Measurements from ENCODE around the gene TTLL9.

The TTLL9 gene

DNA sequence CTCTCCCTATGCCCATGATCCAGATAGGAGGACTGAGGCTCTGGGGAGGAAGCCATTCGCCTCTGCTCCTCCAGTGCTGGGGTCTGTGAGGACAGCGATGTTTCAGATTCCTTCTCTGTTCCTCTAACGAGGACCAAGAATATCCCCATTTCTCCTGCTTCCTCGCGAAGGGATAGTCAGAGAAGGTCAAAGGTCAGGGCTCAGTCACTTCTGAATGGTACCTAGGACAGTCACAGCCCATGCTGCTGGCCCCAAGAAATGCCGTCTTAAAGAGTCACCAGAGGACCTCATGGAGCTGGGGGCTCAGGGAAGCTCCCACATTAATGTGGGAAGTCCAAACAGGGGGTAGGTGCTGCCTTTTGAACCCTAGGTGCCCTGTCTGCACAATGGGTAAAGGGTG lies 27.1 kb upstream of the TTLL9 start:
- no peak overlapping the region for H3K4me3 ChIP-seq (ENCODE audit: low read depth, low read length)
- no peak for DNase-seq (ENCODE audit: low read depth)
- TF ChIP-seq, protein P1, sequence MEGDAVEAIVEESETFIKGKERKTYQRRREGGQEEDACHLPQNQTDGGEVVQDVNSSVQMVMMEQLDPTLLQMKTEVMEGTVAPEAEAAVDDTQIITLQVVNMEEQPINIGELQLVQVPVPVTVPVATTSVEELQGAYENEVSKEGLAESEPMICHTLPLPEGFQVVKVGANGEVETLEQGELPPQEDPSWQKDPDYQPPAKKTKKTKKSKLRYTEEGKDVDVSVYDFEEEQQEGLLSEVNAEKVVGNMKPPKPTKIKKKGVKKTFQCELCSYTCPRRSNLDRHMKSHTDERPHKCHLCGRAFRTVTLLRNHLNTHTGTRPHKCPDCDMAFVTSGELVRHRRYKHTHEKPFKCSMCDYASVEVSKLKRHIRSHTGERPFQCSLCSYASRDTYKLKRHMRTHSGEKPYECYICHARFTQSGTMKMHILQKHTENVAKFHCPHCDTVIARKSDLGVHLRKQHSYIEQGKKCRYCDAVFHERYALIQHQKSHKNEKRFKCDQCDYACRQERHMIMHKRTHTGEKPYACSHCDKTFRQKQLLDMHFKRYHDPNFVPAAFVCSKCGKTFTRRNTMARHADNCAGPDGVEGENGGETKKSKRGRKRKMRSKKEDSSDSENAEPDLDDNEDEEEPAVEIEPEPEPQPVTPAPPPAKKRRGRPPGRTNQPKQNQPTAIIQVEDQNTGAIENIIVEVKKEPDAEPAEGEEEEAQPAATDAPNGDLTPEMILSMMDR (conservative IDR thresholded peaks at IDR 0.05; ENCODE audit: low read depth, low read length): no peak

GRCh38 chr20:31843881-31844280 lies 26.6 kb upstream of the TTLL9 start:
- TF ChIP-seq, protein P1 (conservative IDR thresholded peaks at IDR 0.05; ENCODE audit: low read depth, low read length): no peak
- no peak overlapping the region for H3K4me3 ChIP-seq (ENCODE audit: low read depth, low read length)
- DNase-seq (ENCODE audit: low read depth): no peak

DNA sequence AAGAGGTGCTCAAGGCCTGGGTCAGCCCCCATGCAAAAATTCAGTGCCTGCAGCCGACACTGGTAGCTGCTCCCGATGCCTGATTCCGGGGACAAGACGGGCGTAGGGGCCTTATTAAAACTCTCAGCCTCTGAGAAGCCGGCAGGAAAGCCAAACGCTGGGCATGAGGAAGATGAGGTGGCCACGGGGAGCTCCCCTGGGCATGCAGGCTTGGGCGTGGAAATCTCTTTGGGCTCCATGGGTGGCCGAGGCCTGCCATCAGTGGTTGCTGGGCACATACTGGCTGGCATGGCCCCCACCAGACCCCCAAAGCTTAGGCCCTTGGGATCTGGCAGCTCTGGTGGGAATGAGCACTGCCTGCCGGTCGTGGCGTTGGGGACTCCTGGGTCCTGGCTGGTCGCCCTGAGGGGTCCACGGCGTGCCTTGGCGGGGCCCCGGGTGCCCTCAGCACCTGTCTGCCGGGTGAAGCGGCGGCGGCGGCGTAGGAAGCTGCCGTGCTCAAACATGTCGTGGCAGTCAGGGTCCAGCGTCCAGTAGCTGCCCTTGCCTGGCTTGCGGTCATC lies 25.6 kb upstream of the TTLL9 start:
- TF ChIP-seq, protein P1 (conservative IDR thresholded peaks at IDR 0.05; ENCODE audit: low read depth, low read length): no peak
- no peak for DNase-seq (ENCODE audit: low read depth)

DNA sequence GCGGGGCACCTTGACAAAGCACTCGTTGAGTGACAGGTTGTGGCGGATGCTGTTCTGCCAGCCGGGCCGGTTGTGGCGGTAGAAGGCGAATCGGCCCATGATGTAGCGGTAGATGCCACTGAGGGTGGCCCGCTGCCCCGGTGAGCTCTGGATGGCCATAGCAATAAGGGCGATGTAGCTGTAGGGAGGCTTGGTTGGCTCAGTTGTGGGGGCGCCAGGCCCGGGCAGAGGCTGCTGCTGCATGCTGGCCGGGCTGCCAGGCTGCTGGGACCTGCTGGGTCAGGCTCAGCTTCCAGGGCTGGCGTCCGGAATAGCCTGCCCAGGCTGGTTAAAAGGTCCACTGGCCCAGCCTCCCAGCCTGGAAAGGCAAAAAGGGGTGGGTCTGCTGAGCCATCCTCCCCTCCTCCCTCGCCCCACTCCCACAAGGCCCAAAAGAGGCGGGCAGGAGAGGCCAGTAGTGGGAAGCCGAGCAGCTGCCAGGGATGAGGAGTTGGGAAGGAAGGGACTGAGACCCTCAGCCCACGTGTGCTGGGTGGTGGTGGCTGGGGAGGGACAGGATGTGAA lies 25.1 kb upstream of the TTLL9 start, which contains the start of gene FOXS1:
Gene FOXS1 (minus strand): TSS at position 305 of the 564 bp plus-strand sequence. CDS start 62 bp downstream, at position 243.
- TF ChIP-seq, protein P1 (conservative IDR thresholded peaks at IDR 0.05; ENCODE audit: low read depth, low read length): no peak
- H3K4me3 ChIP-seq (ENCODE audit: low read depth, low read length): no peak within 1 kb of the TSS
- DNase-seq (ENCODE audit: low read depth): no peak

More for the DNA sequence above, 25.6 kb upstream of the TTLL9 start:
- H3K4me3 ChIP-seq (ENCODE audit: low read depth, low read length): no peak overlapping the region

GRCh38 chr20:31846793-31847138 lies 23.7 kb upstream of the TTLL9 start:
- TF ChIP-seq, protein P1 (conservative IDR thresholded peaks at IDR 0.05; ENCODE audit: low read depth, low read length): no peak

GRCh38 chr20:31848088-31848999 lies 22.1 kb upstream of the TTLL9 start:
- no peak overlapping the region for H3K4me3 ChIP-seq (ENCODE audit: low read depth, low read length)
- TF ChIP-seq, protein P1 (conservative IDR thresholded peaks at IDR 0.05; ENCODE audit: low read depth, low read length): no peak
- no peak for DNase-seq (ENCODE audit: low read depth)

More at GRCh38 chr20:31846793-31847138, 23.7 kb upstream of the TTLL9 start:
- DNase-seq (ENCODE audit: low read depth): no peak
- H3K4me3 ChIP-seq (ENCODE audit: low read depth, low read length): no peak overlapping the region

Measured in choroid plexus epithelial cell (primary cell).